Measurements from ENCODE around the gene ARFGAP2. TPM values are rescaled to one million over a fixed set of nuclear protein-coding genes. Genes with fewer than 3 reads are reported as not detected.

The ARFGAP2 gene
- total RNA-seq, 2 experiments from 2014 or later = 70.1 to 71.7 TPM

GRCh38 chr11:47166368-47166767, 10.3 kb downstream of the ARFGAP2 start:
- DNase-seq (no peak), ATAC-seq (no peak)
- H3K36me3 Mint-ChIP-seq (ENCODE audit: low read depth) = peaks cover 18% of the 10 kb centered on the region
- H3K4me3 Mint-ChIP-seq = no peak overlapping the region
- H3K9me3 Mint-ChIP-seq = no peaks in the 10 kb centered on the region
- CTCF ChIA-PET = interaction anchor here (1.2 to 2.2 kb wide), 2 partner anchors 12 to 13 kb away, joined by 3 to 7 read pairs; no protein-coding TSS in a partner anchor
- intact Hi-C loops (cut with micrococcal nuclease) = no loop called here
- H3K27me3 Mint-ChIP-seq = no peaks in the 10 kb centered on the region
- H3K4me1 Mint-ChIP-seq (ENCODE audit: low read depth) = no peaks in the 10 kb centered on the region
- no peak overlapping the region for H3K27ac Mint-ChIP-seq
- POLR2A ChIA-PET = interaction anchor here (0.5 to 1.6 kb wide), 5 partner anchors 9 to 157 kb away, joined by 3 to 7 read pairs (median 4); no protein-coding TSS in a partner anchor
- TF ChIP-seq, protein P1, sequence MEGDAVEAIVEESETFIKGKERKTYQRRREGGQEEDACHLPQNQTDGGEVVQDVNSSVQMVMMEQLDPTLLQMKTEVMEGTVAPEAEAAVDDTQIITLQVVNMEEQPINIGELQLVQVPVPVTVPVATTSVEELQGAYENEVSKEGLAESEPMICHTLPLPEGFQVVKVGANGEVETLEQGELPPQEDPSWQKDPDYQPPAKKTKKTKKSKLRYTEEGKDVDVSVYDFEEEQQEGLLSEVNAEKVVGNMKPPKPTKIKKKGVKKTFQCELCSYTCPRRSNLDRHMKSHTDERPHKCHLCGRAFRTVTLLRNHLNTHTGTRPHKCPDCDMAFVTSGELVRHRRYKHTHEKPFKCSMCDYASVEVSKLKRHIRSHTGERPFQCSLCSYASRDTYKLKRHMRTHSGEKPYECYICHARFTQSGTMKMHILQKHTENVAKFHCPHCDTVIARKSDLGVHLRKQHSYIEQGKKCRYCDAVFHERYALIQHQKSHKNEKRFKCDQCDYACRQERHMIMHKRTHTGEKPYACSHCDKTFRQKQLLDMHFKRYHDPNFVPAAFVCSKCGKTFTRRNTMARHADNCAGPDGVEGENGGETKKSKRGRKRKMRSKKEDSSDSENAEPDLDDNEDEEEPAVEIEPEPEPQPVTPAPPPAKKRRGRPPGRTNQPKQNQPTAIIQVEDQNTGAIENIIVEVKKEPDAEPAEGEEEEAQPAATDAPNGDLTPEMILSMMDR (IDR thresholded peaks at IDR 0.05) = no peak

GRCh38 chr11:47165253-47165840, 11.3 kb downstream of the ARFGAP2 start:
- TF ChIP-seq, protein P1 (IDR thresholded peaks at IDR 0.05) = no peak
- intact Hi-C loops (cut with micrococcal nuclease) = no loop called here
- no peaks in the 10 kb centered on the region for H3K4me1 Mint-ChIP-seq (ENCODE audit: low read depth)
- DNase-seq (no peak), ATAC-seq (no peak)
- H3K36me3 Mint-ChIP-seq (ENCODE audit: low read depth) = peaks cover 15% of the 10 kb centered on the region
- no peaks in the 10 kb centered on the region for H3K9me3 Mint-ChIP-seq
- ChIA-PET POLR2A (interaction anchor here (1.6 kb wide), 1 partner anchor 17 kb away, joined by 7 read pairs; no protein-coding TSS in a partner anchor), CTCF (interaction anchor here (1.2 to 2.2 kb wide), 3 partner anchors 10 to 12 kb away, joined by 3 to 7 read pairs (median 4); no protein-coding TSS in a partner anchor)
- H3K27me3 Mint-ChIP-seq = no peaks in the 10 kb centered on the region
- no peak overlapping the region for H3K27ac Mint-ChIP-seq
- no peak overlapping the region for H3K4me3 Mint-ChIP-seq

DNA sequence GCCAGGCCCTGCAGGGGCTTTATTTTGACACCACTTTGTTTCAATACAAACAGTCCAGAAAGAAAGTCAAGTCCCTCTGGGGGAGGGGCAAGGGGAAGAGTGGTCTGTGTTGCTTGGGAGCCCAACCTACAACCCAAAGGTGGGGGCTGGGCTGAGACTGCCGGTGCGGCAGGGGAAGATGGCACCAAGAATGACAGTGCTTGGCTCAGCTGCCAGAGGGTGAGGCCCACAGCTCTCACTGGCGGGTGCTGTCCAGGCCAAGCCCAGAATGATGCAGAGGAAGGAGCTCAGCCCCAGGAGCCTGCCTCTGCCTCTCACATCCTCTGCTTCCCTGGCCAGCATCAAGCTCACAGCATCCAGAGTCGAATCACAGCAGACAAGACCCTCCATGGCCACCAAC, 12.4 kb downstream of the ARFGAP2 start:
- H3K4me1 Mint-ChIP-seq (ENCODE audit: low read depth) = no peaks in the 10 kb centered on the region
- intact Hi-C loops (cut with micrococcal nuclease) = no loop called here
- no peaks in the 10 kb centered on the region for H3K27me3 Mint-ChIP-seq
- CTCF ChIA-PET = interaction anchor here (1.3 to 3.2 kb wide), 3 partner anchors 7 to 11 kb away, joined by 4 to 21 read pairs (median 7); no protein-coding TSS in a partner anchor
- H3K27ac Mint-ChIP-seq = no peak overlapping the region
- no peak for DNase-seq
- TF ChIP-seq, protein P1 (IDR thresholded peaks at IDR 0.05) = no peak
- POLR2A ChIA-PET = interaction anchor here (1.0 kb wide), 1 partner anchor 227 kb away, joined by 3 read pairs; the partner anchor contains the start of gene CSTPP1
- ATAC-seq = no peak
- H3K36me3 Mint-ChIP-seq (ENCODE audit: low read depth) = peaks cover 15% of the 10 kb centered on the region
- H3K4me3 Mint-ChIP-seq = no peak overlapping the region
- no peaks in the 10 kb centered on the region for H3K9me3 Mint-ChIP-seq

GRCh38 chr11:47163898-47164297, 12.8 kb downstream of the ARFGAP2 start:
- H3K36me3 Mint-ChIP-seq (ENCODE audit: low read depth) = peaks cover 15% of the 10 kb centered on the region
- ATAC-seq (no peak), DNase-seq (no peak)
- H3K27ac Mint-ChIP-seq = no peak overlapping the region
- H3K4me3 Mint-ChIP-seq = no peak overlapping the region
- POLR2A ChIA-PET = interaction anchor here (1.0 to 2.6 kb wide), 2 partner anchors 9 to 227 kb away, joined by 3 to 20 read pairs; partner anchors contain the start of gene CSTPP1
- CTCF ChIA-PET = interaction anchor here (0.8 to 3.6 kb wide), 7 partner anchors 7 to 96 kb away, joined by 3 to 21 read pairs (median 4); no protein-coding TSS in a partner anchor
- TF ChIP-seq, protein P1 (IDR thresholded peaks at IDR 0.05) = no peak
- intact Hi-C loops (cut with micrococcal nuclease) = no loop called here
- no peaks in the 10 kb centered on the region for H3K9me3 Mint-ChIP-seq
- H3K4me1 Mint-ChIP-seq (ENCODE audit: low read depth) = no peaks in the 10 kb centered on the region
- H3K27me3 Mint-ChIP-seq = no peaks in the 10 kb centered on the region

DNA sequence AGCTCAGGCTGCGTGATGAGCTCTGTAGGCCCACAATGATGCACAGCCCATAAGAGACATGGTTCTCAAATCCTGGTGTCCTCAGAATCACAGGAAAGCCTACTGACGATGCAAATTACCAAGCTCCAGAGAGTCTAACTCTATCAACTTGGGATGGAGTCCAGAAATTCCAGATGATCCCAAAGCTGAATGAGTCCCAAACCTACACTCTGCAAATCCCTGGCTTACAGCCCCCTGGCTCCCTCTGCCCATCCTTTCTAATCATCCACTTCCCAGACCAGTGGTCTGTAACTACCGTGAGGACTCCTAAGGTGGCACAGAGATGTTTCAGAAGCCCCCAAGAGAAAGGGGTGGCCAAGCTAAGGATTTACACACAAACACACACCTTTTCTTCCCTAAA, 13.5 kb downstream of the ARFGAP2 start:
- H3K27me3 Mint-ChIP-seq = no peaks in the 10 kb centered on the region
- H3K4me3 Mint-ChIP-seq = no peak overlapping the region
- ATAC-seq (no peak), DNase-seq (no peak)
- H3K27ac Mint-ChIP-seq = no peak overlapping the region
- H3K36me3 Mint-ChIP-seq (ENCODE audit: low read depth) = peaks cover 12% of the 10 kb centered on the region
- POLR2A ChIA-PET = interaction anchor here (1.1 to 2.6 kb wide), 3 partner anchors 9 to 39 kb away, joined by 4 to 20 read pairs (median 6); no protein-coding TSS in a partner anchor
- H3K9me3 Mint-ChIP-seq = no peaks in the 10 kb centered on the region
- CTCF ChIA-PET = interaction anchor here (0.7 to 3.6 kb wide), 11 partner anchors 8 to 262 kb away, joined by 3 to 21 read pairs (median 4); no protein-coding TSS in a partner anchor
- intact Hi-C loops (cut with micrococcal nuclease) = no loop called here
- TF ChIP-seq, protein P1 (IDR thresholded peaks at IDR 0.05) = no peak
- H3K4me1 Mint-ChIP-seq (ENCODE audit: low read depth) = no peaks in the 10 kb centered on the region

All from activated CD8-positive, alpha-beta T cell treated with anti-CD3 and anti-CD28 coated beads for 36 hours (primary cell).